Stimulated activated CD8-positive, alpha-beta memory T cell treated with anti-CD3 and anti-CD28 coated beads, Interleukin-12 subunit alpha, Interleukin-12 subunit beta, amount 100 ng/mL, for 4 hours (primary cell): ENCODE data around the gene MCM10.
"Not testable (repeated sequence)": the region's sequence is repeated elsewhere in the genome, so short reads cannot be mapped to it uniquely, and the experiment has no call there.

Experiments used
- DNase-seq: peaks from one replicate; pipeline ENCODE4 v3.0.0-alpha.2; 2020; ENCODE audit warnings: low read depth

MCM10 gene

GRCh38 chr10:13160934-13161856 is at the start of gene MCM10:
Gene MCM10 (plus strand): TSS chr10:13161558. CDS start chr10:13164203, 2,645 bp downstream.
- DNase-seq, result peak; percentile 93

DNA sequence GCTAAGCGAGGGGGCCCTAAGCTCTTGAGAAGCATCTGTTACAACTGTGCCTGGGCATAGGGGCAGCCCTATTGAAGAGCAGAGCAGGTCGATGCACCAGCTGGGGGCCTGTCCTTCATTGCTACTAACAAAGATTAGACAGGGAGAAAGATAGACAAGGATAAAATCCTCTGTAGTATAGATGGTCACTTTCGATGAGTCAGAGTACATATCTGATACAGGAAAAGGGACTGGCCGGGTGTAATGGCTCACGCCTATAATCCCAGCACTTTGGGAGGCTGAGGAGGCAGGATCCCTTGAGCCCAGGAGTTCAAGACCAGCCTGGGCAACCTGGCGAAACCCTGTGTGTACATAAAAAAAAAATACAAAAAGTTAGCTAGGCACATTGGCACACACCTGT is 47.8 kb upstream of the MCM10 start:
- DNase-seq, result no peak

GRCh38 chr10:13115832-13116803 is 45.2 kb upstream of the MCM10 start:
- no peak for DNase-seq

GRCh38 chr10:13117841-13118783 is 43.2 kb upstream of the MCM10 start:
- no peak for DNase-seq

GRCh38 chr10:13118784-13119410 is 42.5 kb upstream of the MCM10 start:
- no peak for DNase-seq

DNA sequence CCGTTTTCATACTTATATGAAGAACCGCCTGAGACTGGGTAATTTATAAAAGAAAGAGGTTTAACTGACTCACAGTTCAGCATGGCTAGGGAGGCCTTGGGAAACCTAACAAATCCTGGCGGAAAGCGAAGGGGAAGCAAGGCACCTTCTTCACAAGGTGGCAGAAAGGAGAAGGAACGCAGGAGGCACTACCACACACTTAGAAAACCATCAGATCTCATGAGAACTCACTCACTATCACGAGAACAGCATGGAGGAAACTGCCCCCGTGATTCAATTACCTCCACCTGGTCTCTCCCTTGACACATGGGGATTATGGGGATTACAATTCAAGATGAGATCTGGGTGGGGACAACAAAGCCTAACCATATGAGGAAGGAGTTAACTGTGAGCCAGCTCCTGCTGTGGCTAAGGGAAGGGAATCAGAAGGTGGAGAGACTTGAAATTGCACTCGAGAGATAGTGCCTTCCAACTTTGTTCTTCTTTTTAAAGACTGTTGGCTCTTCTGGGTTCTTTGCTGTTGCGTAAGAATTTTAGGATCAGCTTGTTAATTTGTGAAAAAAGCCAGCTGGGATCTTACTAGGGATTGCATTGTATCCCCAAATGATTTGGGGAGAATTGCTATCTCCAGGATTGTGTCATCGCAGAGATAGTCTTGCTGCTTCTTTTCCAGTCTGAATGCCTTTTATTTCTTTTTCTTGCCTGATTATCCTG is 40.4 kb upstream of the MCM10 start:
- DNase-seq, result no peak

DNA sequence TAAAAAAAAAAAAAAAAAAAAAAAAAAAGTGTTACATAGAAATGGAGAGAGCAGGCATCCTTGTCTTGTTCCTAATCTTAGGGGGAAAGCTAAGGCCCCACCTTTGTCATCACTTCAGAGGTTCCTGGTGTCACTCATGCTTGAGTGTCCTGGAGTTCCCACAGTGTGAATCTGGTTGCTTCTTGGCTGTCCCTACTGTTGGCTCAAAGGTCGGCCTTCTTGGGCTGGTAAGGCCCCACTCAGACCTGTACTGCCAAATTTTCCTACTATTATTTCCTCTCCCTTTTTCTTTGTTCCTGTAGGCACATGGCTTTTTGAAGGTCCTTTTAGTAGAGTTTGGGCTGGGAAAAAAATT is 39.9 kb upstream of the MCM10 start:
- DNase-seq, result no peak

GRCh38 chr10:13136651-13137050 is 24.7 kb upstream of the MCM10 start:
- DNase-seq, result no peak

- DNase-seq, result no peak
Observed at GRCh38 chr10:13139150-13139549, 22.2 kb upstream of the MCM10 start.

GRCh38 chr10:13139676-13140075 is 21.7 kb upstream of the MCM10 start:
- no peak for DNase-seq

GRCh38 chr10:13140627-13141190 is 20.6 kb upstream of the MCM10 start:
- DNase-seq, result no peak

DNA sequence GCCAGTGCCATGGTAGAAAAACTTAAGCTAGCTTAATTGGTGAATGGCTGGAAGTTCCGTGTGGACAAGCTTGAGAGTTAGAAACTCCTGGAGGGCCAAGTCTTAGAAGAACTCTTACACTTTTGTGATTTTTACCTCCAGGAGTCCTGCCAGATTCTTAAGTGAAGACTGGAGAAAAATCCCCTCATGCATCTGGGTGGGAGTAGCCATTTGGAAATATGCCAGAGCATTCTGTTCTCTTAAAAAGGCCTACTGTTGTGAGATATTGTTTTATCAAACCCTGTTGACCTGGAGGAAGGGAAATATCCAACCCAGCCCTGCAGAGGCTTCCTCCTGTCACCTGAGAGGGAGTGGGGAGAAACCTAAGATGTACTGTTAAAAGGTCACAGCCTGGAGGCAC is 17.6 kb upstream of the MCM10 start:
- no peak for DNase-seq

- no peak for DNase-seq
Observed at GRCh38 chr10:13144814-13145213, 16.5 kb upstream of the MCM10 start.

DNA sequence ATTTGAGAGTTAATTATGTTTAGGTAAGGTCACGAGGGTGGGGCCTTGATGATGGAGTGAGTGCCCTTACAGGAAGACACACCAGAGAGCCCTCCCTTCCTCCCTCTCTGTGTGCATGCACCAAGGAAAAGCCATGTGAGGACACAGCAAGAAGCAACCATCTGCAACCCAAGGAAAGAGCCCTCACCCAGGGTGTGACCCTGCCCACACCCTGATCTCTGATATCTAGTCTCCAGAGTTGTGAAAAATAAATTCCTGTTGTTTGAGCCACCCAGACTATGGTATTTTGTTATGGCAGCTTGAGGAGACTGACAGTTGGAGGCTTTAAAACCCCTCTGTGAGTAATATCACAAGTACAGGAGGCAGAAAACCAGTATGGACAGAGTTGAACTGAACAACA is 15.0 kb upstream of the MCM10 start:
- no peak for DNase-seq

DNA sequence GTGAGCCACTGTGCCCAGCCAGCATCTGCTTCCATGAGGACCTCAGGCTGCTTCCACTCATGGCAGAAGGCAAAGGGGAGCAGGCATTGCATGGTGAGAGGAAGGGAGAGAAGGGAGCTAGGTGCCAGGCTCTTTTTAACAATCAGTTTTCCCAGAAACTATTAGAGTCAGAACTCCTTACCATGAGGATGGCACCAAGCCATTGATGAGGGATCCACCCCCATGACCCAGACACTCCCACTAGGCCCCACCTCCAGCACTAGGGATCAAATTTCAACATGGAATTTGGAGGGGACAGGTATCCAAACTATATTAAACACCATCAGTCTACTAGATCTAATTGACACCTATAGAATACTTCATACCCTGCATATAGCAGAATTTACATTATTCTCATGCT is 14.2 kb upstream of the MCM10 start:
- DNase-seq, result no peak

GRCh38 chr10:13152296-13152695 is 9.1 kb upstream of the MCM10 start:
- no peak for DNase-seq

GRCh38 chr10:13155860-13156259 is 5.5 kb upstream of the MCM10 start:
- not testable (repeated sequence) for DNase-seq

DNA sequence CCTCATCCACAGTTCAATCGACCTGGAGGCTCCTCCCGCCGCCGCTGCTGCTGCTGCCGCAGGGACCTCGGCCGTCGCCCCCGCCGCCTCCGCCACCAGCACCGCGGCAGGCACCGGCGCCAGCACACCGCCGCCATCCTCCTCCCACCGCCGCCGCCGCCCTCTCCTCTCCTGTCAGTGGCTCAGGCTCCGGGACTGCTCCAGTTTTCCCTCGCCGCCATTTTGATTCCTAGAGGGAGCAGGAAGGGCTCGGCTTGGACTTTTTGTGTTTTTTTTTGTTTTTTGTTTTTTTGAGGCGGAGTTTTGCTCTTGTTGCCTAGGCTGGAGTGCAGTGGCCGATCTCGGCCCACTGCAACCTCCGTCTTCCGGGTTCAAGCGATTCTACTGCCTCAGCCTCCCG is 3.0 kb upstream of the MCM10 start:
- DNase-seq, result no peak

DNA sequence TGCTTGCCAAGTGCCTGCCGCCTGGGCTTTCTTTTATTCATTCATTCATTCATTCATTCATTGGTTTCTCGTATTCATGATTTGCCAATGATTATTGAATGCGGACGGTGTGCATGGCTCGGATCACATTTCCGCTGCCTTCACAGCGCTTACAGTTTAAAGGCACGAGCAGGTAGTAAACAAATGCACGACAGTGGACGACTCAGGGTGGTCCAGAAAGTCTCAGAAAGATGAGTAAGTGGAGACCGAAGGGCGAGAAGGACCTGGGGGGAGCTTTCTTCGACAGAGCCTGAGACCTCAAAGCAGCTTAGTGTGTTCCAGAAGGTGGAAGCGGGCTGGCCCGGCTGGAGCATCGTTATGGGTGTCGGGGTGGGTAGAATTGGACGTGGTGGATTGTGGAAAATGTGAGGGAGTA is 506 bp downstream of the MCM10 start:
- DNase-seq, result no peak

DNA sequence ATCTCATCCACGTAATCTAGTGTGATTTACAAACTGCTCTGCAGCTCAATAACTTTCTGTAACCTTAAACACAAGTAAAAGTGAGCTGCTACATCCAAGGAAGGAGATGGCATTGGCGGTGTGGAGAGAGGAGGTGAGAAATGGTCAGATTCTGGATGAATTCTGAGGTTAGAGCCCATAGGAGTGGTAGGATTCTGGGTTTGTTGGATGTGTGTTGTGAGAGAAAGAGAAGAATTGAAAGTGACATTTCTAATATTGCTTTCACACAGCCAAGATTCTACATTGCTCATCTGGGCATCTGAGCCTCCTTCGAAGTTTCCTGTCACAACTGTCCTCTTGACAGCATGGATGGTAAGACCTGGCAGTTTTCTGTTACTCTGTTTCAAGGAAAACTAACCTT is 2.5 kb downstream of the MCM10 start:
- DNase-seq, result no peak
